ENCODE results near the gene FXYD1.

GRCh38 chr19:35166100-35167063 is 27.8 kb downstream of the FXYD1 start:
- no peak for TF ChIP-seq CTCF (IDR thresholded peaks at IDR 0.05)
- no peak for TF ChIP-seq POLR2A (IDR thresholded peaks at IDR 0.05)

Data from uterus (tissue), 2 donors.